Endodermal cell (in vitro differentiated cells): ENCODE measurements around the gene PPP2R3A. TPM values are rescaled to one million over a fixed set of nuclear protein-coding genes. Genes with fewer than 3 reads are reported as not detected.

Source experiments
- DNase-seq: peaks from one replicate; pipeline ENCODE4 v3.0.0-alpha.2; 2017
- H3K27ac ChIP-seq: 2 replicates; pipeline ENCODE4 v1.5.1; 2013; ENCODE audit warnings: mild to moderate bottlenecking, low read depth, low read length, moderate library complexity
- H3K27me3 ChIP-seq: 2 replicates; pipeline ENCODE4 v1.6.1; 2013; ENCODE audit warnings: mild to moderate bottlenecking, low read length, moderate library complexity; ENCODE audit not compliant: insufficient read depth, control insufficient read depth, poor library complexity, severe bottlenecking
- H3K36me3 ChIP-seq: 2 replicates; pipeline ENCODE4 v1.7.0; 2013; ENCODE audit warnings: mild to moderate bottlenecking, low read length, moderate library complexity; ENCODE audit not compliant: control insufficient read depth, insufficient read depth
- H3K4me1 ChIP-seq: one replicate; pipeline ENCODE4 v1.7.0; 2013; ENCODE audit warnings: low read length; ENCODE audit not compliant: control insufficient read depth, insufficient read depth
- H3K4me3 ChIP-seq: 2 replicates; pipeline ENCODE4 v1.5.1; 2013; ENCODE audit warnings: mild to moderate bottlenecking, low read length, moderate library complexity
- H3K9ac ChIP-seq: 2 replicates; pipeline ENCODE4 v1.6.1; 2013; ENCODE audit warnings: mild to moderate bottlenecking, low read length, moderate library complexity; ENCODE audit not compliant: poor library complexity, severe bottlenecking; ENCODE audit errors: extremely low read depth
- H3K9me3 ChIP-seq: 2 replicates; pipeline ENCODE4 v1.6.1; 2013; ENCODE audit warnings: mild to moderate bottlenecking, low read length, moderate library complexity; ENCODE audit not compliant: control insufficient read depth
- H3K27ac Mint-ChIP-seq: 2 replicates; pipeline ENCODE4 v1.8.0; 2020; ENCODE audit warnings: mixed read lengths
- H3K27me3 Mint-ChIP-seq: 2 replicates; pipeline ENCODE4 v1.8.0; 2021; ENCODE audit warnings: mild to moderate bottlenecking, mixed read lengths; ENCODE audit not compliant: insufficient read depth
- H3K36me3 Mint-ChIP-seq: 2 replicates; pipeline ENCODE4 v1.8.0; 2020; ENCODE audit warnings: low read depth, mixed read lengths
- H3K4me1 Mint-ChIP-seq: 2 replicates; pipeline ENCODE4 v1.8.0; 2020; ENCODE audit warnings: mixed read lengths
- H3K4me3 Mint-ChIP-seq: 2 replicates; pipeline ENCODE4 v1.8.0; 2020; ENCODE audit warnings: mild to moderate bottlenecking, moderate library complexity, mixed read lengths
- H3K9me3 Mint-ChIP-seq: 2 replicates; pipeline ENCODE4 v1.8.0; 2020; ENCODE audit warnings: mild to moderate bottlenecking, mixed read lengths
- WGBS, 2 experiments: methylation state at CpG; one replicate each; pipeline versions ENCODE4 v1.1.5 to v1.1.7; 2013; ENCODE audit warnings: missing lambda C conversion rate in 2 of 2, mixed read lengths in 1 of 2; ENCODE audit not compliant: insufficient coverage in 1 of 2, insufficient read length in 1 of 2; 5-methylcytosine and 5-hydroxymethylcytosine counted together
- total RNA-seq, 2 donors: library from RNA; stranded (reverse); fragmentation: NEBNext Ultra II Directional in 1 of 2; extraction: Animal tissue kit (Norgen Biotek cat#: 25700) in 1 of 2; gene quantifications; 2 replicates in 1 of 2; 3 replicates in 1 of 2; pipeline ENCODE4 v1.2.1, GENCODE V29; 2021
- TF ChIP-seq, protein P1 (sequence below): fragments of 200-600 bp; sonication (generic); conservative IDR thresholded peaks from 2 replicates; pipeline ENCODE4 v1.5.0; 2021; ENCODE audit warnings: antibody characterized with exemption, mild to moderate bottlenecking

The PPP2R3A gene
- total RNA-seq, 2 donors from 2014 or later, result 12.5 to 16.5 TPM

DNA sequence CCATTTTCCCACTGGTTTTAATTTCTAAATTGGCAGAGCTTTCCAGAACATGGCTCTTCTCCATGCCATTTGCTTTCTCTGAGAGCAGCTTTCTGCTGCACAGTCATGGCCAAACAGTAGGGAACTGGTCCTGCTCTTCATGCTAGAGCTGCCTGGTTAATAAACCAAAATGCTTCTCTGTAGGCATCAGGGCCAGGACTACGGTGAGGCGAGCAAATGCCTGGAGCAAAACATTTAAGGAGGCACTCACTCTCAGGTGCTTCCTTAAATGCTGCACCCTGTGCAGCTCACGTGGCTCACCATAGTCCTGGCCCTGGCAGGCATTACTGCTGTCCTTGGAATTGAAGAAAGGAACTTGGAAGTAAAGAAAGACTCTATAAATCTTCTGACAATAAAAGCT, 48.5 kb upstream of the PPP2R3A start:
- DNase-seq, result no peak
- H3K4me1 ChIP-seq, result no peaks in the 10 kb centered on the region
- H3K4me3 ChIP-seq, result no peak overlapping the region
- WGBS, 2 experiments, result 90 to 100% methylated on average over 1 to 3 of the region's 3 CpGs
- H3K36me3 ChIP-seq, result no peaks in the 10 kb centered on the region
- Mint-ChIP-seq H3K9me3 (no peaks in the 10 kb centered on the region), H3K27ac (no peak overlapping the region), H3K27me3 (no peaks in the 10 kb centered on the region), H3K4me1 (no peaks in the 10 kb centered on the region), H3K36me3 (no peaks in the 10 kb centered on the region), H3K4me3 (no peak overlapping the region)
- H3K9ac ChIP-seq, result no peak overlapping the region
- H3K27ac ChIP-seq, result no peak overlapping the region
- TF ChIP-seq, protein P1, sequence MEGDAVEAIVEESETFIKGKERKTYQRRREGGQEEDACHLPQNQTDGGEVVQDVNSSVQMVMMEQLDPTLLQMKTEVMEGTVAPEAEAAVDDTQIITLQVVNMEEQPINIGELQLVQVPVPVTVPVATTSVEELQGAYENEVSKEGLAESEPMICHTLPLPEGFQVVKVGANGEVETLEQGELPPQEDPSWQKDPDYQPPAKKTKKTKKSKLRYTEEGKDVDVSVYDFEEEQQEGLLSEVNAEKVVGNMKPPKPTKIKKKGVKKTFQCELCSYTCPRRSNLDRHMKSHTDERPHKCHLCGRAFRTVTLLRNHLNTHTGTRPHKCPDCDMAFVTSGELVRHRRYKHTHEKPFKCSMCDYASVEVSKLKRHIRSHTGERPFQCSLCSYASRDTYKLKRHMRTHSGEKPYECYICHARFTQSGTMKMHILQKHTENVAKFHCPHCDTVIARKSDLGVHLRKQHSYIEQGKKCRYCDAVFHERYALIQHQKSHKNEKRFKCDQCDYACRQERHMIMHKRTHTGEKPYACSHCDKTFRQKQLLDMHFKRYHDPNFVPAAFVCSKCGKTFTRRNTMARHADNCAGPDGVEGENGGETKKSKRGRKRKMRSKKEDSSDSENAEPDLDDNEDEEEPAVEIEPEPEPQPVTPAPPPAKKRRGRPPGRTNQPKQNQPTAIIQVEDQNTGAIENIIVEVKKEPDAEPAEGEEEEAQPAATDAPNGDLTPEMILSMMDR, result no peak
- no peaks in the 10 kb centered on the region for H3K27me3 ChIP-seq
- H3K9me3 ChIP-seq, result no peaks in the 10 kb centered on the region

DNA sequence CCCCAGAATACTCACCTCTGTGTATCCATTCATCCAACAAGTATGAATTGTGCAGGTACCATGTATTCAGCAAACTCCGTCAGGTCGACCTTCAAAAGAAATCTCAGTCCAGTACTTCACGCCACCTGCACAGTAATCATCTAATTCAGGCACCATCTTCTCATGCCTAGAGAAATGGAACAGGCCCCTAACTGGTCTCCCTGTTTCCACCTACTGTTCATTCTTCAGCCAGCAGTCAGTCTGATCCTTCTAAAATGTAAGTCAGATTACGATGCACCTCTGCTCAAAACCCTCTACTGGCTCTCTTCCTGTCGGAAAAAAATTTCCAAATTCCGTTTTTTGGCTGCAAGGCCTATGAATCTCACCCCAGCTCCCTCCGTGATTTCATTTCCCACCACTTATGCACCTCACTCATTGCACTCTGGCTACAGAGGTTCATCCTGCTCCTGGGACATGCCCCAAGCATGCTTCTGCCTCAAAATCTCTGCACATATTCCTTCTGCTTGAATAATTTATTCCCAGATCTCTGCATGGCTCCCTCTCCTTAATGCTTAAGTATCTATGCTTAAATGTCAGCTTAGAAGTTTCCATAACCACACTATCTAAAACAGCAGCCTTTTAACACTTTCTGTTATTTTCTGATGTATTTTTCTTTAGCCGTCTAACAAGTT, 47.5 kb upstream of the PPP2R3A start:
- H3K4me1 Mint-ChIP-seq, result no peaks in the 10 kb centered on the region
- no peaks in the 10 kb centered on the region for H3K36me3 Mint-ChIP-seq
- no peak overlapping the region for H3K27ac Mint-ChIP-seq
- 89 to 91% methylated on average over 7 to 8 of the region's 8 CpGs for WGBS, 2 experiments
- no peak overlapping the region for H3K4me3 Mint-ChIP-seq
- Histone ChIP-seq H3K4me3 (no peak overlapping the region), H3K9me3 (no peaks in the 10 kb centered on the region), H3K4me1 (no peaks in the 10 kb centered on the region), H3K9ac (no peak overlapping the region), H3K36me3 (no peaks in the 10 kb centered on the region), H3K27ac (no peak overlapping the region), H3K27me3 (no peaks in the 10 kb centered on the region)
- H3K27me3 Mint-ChIP-seq, result no peaks in the 10 kb centered on the region
- H3K9me3 Mint-ChIP-seq, result no peaks in the 10 kb centered on the region
- TF ChIP-seq, protein P1, result no peak
- DNase-seq, result no peak

DNA sequence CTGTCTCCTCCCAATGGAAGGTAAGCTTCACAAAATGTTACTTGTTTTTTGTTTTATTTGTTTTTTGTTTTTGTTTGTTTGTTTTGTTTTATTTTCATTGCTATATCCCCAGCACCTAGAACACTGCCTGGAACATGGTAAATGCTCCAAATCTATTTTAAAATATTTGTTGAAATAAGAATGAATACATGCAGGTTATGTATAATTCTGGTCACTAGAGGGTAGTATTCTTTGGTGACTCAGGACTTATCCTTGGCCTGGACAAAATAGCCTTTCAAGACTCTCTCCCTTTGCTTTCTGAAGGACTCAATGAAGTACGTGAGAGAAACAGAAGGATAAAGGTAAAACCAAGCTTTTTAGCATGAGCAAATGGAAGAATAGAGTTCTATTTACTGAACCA, 46.9 kb upstream of the PPP2R3A start:
- DNase-seq, result no peak
- Histone ChIP-seq H3K36me3 (no peaks in the 10 kb centered on the region), H3K4me1 (no peaks in the 10 kb centered on the region), H3K27ac (no peak overlapping the region), H3K9ac (no peak overlapping the region), H3K4me3 (no peak overlapping the region), H3K27me3 (no peaks in the 10 kb centered on the region), H3K9me3 (no peaks in the 10 kb centered on the region)
- WGBS, 2 experiments, result 70 to 91% methylated on average over 1 of the region's 1 CpG
- no peaks in the 10 kb centered on the region for H3K36me3 Mint-ChIP-seq
- no peaks in the 10 kb centered on the region for H3K27me3 Mint-ChIP-seq
- no peak overlapping the region for H3K4me3 Mint-ChIP-seq
- no peaks in the 10 kb centered on the region for H3K4me1 Mint-ChIP-seq
- no peak overlapping the region for H3K27ac Mint-ChIP-seq
- H3K9me3 Mint-ChIP-seq, result no peaks in the 10 kb centered on the region
- TF ChIP-seq, protein P1, result peak; percentile 72
